Activated naive CD8-positive, alpha-beta T cell treated with anti-CD3 and anti-CD28 coated beads, Interleukin-2, amount 10 ng/mL, durations not matched to agents 7 days and 5 days (primary cell): Measurements from ENCODE around the gene TNRC6B. TPM values are rescaled to one million over a fixed set of nuclear protein-coding genes. Genes with fewer than 3 reads are reported as not detected.
A peak's percentile ranks its signal among the peaks of the same experiment; 100 is the strongest.
"Not testable (repeated sequence)": the region's sequence is repeated elsewhere in the genome, so short reads cannot be mapped to it uniquely, and the experiment has no call there.

Experiments
- ATAC-seq: fragments of 150-1000 bp; cut with Tn5 transposase; one replicate; pipeline ENCODE4 v1.10.0; 2021; ENCODE audit warnings: low read depth, moderate library complexity
- POLR2A ChIA-PET: fragments of 350-600 bp; sonication (Branson Sonifier 250); formaldehyde crosslinking; loops from one replicate; lab custom pipeline; 2021; ENCODE audit warnings: antibody characterized with exemption; lab: Charles Lee
- DNase-seq: peaks from one replicate; pipeline ENCODE4 v3.0.0; 2021
- H3K27ac Mint-ChIP-seq: one replicate; pipeline ENCODE4 v1.8.0; 2022; ENCODE audit warnings: mild to moderate bottlenecking, mixed read lengths
- H3K27me3 Mint-ChIP-seq: one replicate; pipeline ENCODE4 v1.8.0; 2022; ENCODE audit warnings: mild to moderate bottlenecking, moderate library complexity, mixed read lengths
- H3K36me3 Mint-ChIP-seq: one replicate; pipeline ENCODE4 v1.8.0; 2021; ENCODE audit warnings: mild to moderate bottlenecking, mixed read lengths
- H3K4me1 Mint-ChIP-seq: one replicate; pipeline ENCODE4 v1.8.0; 2021; ENCODE audit warnings: mixed read lengths
- H3K4me3 Mint-ChIP-seq: one replicate; pipeline ENCODE4 v1.8.0; 2022; ENCODE audit warnings: mild to moderate bottlenecking, moderate library complexity, mixed read lengths
- H3K9me3 Mint-ChIP-seq: one replicate; pipeline ENCODE4 v1.8.0; 2021; ENCODE audit warnings: mixed read lengths
- total RNA-seq, 2 experiments: library from RNA; stranded (reverse); gene quantifications; one replicate each; pipeline ENCODE4 v1.2.3, GENCODE V29; 2021

TNRC6B gene
- total RNA-seq, 2 experiments from 2014 or later, result 89.6 to 91.4 TPM

- DNase-seq (no peak), ATAC-seq (peak; percentile 48)
- Mint-ChIP-seq H3K4me3 (no peak overlapping the region), H3K27ac (peak overlapping the region; percentile 57), H3K4me1 (peaks cover 62% of the 10 kb centered on the region), H3K36me3 (peaks cover 16% of the 10 kb centered on the region), H3K9me3 (no peaks in the 10 kb centered on the region), H3K27me3 (no peaks in the 10 kb centered on the region)
- POLR2A ChIA-PET, result interaction anchor here (0.6 kb wide), 1 partner anchor 77 kb away, joined by 3 read pairs; no protein-coding TSS in a partner anchor
Observed at GRCh38 chr22:40210818-40211217, 33.1 kb downstream of the TNRC6B start.

DNA sequence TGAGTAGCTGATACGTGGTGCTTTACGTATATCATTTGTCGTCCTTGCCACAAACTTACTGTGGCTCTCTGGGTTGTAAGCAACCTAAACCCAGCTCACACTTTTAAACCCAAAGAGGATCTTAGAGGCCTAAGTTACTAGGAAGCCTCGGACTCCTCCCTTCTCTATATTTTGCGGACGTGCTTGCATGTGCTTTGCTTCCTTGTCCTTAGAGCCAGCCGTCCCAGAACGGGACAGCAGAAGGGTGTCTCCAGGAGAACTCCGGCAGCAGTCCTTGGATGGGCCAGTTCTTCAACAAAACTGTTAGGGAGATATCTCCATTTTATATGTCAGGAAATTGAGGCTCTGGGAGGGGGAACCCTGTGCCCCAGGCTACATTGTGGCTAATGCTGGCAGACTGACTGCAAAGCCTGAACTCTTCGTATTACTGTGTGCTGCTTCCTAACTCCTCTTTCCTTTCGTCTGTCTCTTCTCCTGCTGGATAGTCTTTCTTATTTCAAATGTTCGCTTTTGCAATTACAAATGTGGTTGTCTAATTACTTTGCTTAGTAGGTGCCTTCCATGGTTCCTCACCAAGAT is 33.8 kb downstream of the TNRC6B start:
- DNase-seq (no peak), ATAC-seq (no peak)
- Mint-ChIP-seq H3K36me3 (peaks cover 14% of the 10 kb centered on the region), H3K27me3 (no peaks in the 10 kb centered on the region), H3K4me3 (no peak overlapping the region), H3K27ac (peak overlapping the region; percentile 10), H3K4me1 (peaks cover 68% of the 10 kb centered on the region), H3K9me3 (no peaks in the 10 kb centered on the region)
- POLR2A ChIA-PET, result no interaction called here

DNA sequence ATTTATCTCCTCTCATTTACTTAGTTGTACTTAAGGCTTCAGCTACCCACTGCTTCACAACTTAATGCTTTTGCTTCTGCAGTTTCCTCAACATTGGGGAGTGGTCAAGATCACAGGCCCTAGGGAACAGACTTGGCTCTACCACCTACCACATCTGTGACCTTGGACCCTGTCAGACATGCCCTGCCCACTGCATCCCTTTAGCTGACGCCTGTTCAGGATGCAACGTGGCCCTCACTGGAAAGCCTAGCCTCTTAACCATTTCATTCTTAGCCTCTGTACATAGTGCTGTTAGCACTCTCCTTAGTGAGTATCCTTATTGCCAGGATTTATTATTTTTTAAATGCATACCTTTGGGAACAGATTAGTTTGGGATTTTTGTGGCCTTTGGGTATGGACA is 34.4 kb downstream of the TNRC6B start:
- no peaks in the 10 kb centered on the region for H3K9me3 Mint-ChIP-seq
- ATAC-seq (no peak), DNase-seq (no peak)
- no peak overlapping the region for H3K27ac Mint-ChIP-seq
- peaks cover 73% of the 10 kb centered on the region for H3K4me1 Mint-ChIP-seq
- no peak overlapping the region for H3K4me3 Mint-ChIP-seq
- peaks cover 11% of the 10 kb centered on the region for H3K36me3 Mint-ChIP-seq
- H3K27me3 Mint-ChIP-seq, result no peaks in the 10 kb centered on the region
- POLR2A ChIA-PET, result no interaction called here

DNA sequence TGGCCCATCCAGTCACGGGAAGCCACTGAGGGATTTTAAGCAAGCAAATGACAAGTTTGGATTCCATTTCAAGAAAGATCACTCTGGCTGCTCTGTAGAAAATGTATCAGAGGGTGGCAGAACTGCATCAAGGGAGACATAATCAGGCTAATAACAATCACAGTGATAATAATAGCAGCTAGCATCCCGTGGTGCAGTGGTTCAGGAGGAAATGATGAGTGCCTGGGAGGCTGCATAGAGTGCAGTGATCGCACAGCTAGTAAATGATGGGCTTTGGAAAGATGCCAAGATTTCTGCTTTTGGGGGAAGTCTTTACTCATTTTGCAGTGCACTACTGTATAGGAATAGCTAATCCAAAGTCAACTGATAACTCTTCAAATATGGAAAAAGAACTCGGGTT is 35.8 kb downstream of the TNRC6B start:
- H3K9me3 Mint-ChIP-seq, result no peaks in the 10 kb centered on the region
- H3K27ac Mint-ChIP-seq, result no peak overlapping the region
- ATAC-seq (no peak), DNase-seq (no peak)
- peaks cover 68% of the 10 kb centered on the region for H3K4me1 Mint-ChIP-seq
- peaks cover 13% of the 10 kb centered on the region for H3K36me3 Mint-ChIP-seq
- no peaks in the 10 kb centered on the region for H3K27me3 Mint-ChIP-seq
- no peak overlapping the region for H3K4me3 Mint-ChIP-seq
- POLR2A ChIA-PET, result no interaction called here

GRCh38 chr22:40215266-40215665 is 37.5 kb downstream of the TNRC6B start:
- Mint-ChIP-seq H3K36me3 (peaks cover 19% of the 10 kb centered on the region), H3K9me3 (no peaks in the 10 kb centered on the region), H3K27me3 (no peaks in the 10 kb centered on the region), H3K4me3 (peak overlapping the region; percentile 59), H3K4me1 (peaks cover 73% of the 10 kb centered on the region), H3K27ac (peak overlapping the region; percentile 77)
- POLR2A ChIA-PET, result interaction anchor here (0.9 to 1.7 kb wide), 3 partner anchors 131 to 170 kb away, joined by 3 to 4 read pairs (median 3); no protein-coding TSS in a partner anchor
- DNase-seq (no peak), ATAC-seq (no peak)

DNA sequence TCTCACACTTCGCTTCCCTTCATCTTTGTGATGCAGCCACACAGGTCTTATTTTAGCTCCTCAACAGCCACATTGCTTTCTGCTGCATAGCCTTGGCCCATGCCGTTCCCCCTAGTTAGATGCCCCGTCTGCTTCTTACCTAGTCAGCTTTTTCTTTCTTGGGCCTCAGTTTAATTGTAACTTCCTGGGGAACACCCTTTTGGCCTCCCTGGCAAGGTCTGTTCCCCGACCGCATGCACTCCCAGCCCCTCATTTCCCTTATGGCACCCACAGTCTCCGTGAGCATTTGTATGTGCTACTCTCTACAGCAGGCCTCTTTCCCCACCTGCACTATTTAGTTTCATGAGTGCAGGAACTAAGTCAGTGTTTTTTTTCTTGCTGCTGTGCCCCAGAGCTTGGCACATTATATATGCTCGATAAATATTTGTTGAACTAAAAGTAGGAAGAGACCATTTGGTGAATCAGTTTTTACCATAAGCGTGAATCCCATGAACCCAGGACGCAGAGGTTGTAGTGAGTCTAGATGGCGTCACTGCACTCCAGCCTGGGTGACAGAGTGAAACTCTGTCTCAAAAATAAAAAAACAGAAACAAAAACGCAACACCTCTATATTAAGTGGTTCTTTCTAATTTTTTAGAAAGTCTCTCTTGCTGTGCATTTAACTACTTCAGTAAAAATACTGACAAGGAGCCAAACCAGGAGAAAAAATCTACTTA is 38.5 kb downstream of the TNRC6B start:
- peaks cover 68% of the 10 kb centered on the region for H3K4me1 Mint-ChIP-seq
- no peaks in the 10 kb centered on the region for H3K9me3 Mint-ChIP-seq
- peaks cover 22% of the 10 kb centered on the region for H3K36me3 Mint-ChIP-seq
- H3K27me3 Mint-ChIP-seq, result no peaks in the 10 kb centered on the region
- POLR2A ChIA-PET, result interaction anchor here (0.9 to 1.7 kb wide), 4 partner anchors 8 to 171 kb away, joined by 3 to 4 read pairs (median 3); no protein-coding TSS in a partner anchor
- DNase-seq, result peak; percentile 38
- peak; percentile 65 for ATAC-seq
- H3K27ac Mint-ChIP-seq, result peak overlapping the region; percentile 77
- H3K4me3 Mint-ChIP-seq, result peak overlapping the region; percentile 59

GRCh38 chr22:40218152-40218551 is 40.4 kb downstream of the TNRC6B start:
- H3K9me3 Mint-ChIP-seq, result no peaks in the 10 kb centered on the region
- H3K36me3 Mint-ChIP-seq, result peaks cover 30% of the 10 kb centered on the region
- H3K27me3 Mint-ChIP-seq, result no peaks in the 10 kb centered on the region
- ATAC-seq (no peak), DNase-seq (no peak)
- peaks cover 61% of the 10 kb centered on the region for H3K4me1 Mint-ChIP-seq
- POLR2A ChIA-PET, result no interaction called here
- peak overlapping the region; percentile 52 for H3K27ac Mint-ChIP-seq
- peak overlapping the region; percentile 37 for H3K4me3 Mint-ChIP-seq

- Mint-ChIP-seq H3K4me3 (peak overlapping the region; percentile 37), H3K9me3 (no peaks in the 10 kb centered on the region), H3K27ac (peak overlapping the region; percentile 52), H3K36me3 (peaks cover 25% of the 10 kb centered on the region), H3K27me3 (no peaks in the 10 kb centered on the region), H3K4me1 (peaks cover 56% of the 10 kb centered on the region)
- DNase-seq (no peak), ATAC-seq (no peak)
- POLR2A ChIA-PET, result interaction anchor here (0.6 kb wide), 1 partner anchor 70 kb away, joined by 4 read pairs; no protein-coding TSS in a partner anchor
Observed at GRCh38 chr22:40218723-40219294, 41.1 kb downstream of the TNRC6B start.

- POLR2A ChIA-PET, result interaction anchor here (0.6 to 1.2 kb wide), 2 partner anchors 13 to 126 kb away, joined by 3 read pairs; partner anchors contain the start of gene ADSL
- Mint-ChIP-seq H3K27ac (peak overlapping the region; percentile 65), H3K4me3 (no peak overlapping the region), H3K9me3 (no peaks in the 10 kb centered on the region), H3K27me3 (no peaks in the 10 kb centered on the region), H3K36me3 (peaks cover 23% of the 10 kb centered on the region), H3K4me1 (peaks cover 51% of the 10 kb centered on the region)
- DNase-seq, result no peak
- ATAC-seq, result no peak
Observed at GRCh38 chr22:40220316-40221054, 42.8 kb downstream of the TNRC6B start.

DNA sequence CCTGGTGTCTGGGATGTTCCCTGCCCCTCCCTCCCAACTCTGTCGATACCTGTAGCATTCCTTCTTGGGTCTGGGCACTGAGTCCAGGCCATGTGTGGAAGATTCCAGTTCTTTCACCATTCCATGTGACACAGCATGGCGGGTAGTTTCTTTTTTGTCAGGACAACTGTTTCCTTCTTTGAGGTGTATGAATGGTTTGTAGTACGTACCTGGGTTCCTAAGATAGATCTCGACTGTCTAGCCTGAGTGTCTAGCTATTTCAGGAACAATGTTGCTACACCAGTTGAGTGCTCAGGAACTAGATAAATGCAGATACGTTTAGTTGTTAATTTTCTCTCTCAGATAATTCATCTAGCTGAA is 43.3 kb downstream of the TNRC6B start:
- no peak for DNase-seq
- H3K27ac Mint-ChIP-seq, result no peak overlapping the region
- peaks cover 48% of the 10 kb centered on the region for H3K4me1 Mint-ChIP-seq
- no peaks in the 10 kb centered on the region for H3K27me3 Mint-ChIP-seq
- POLR2A ChIA-PET, result interaction anchor here (0.6 to 1.2 kb wide), 2 partner anchors 12 to 126 kb away, joined by 3 read pairs; partner anchors contain the start of gene ADSL
- ATAC-seq, result no peak
- peaks cover 22% of the 10 kb centered on the region for H3K36me3 Mint-ChIP-seq
- no peaks in the 10 kb centered on the region for H3K9me3 Mint-ChIP-seq
- no peak overlapping the region for H3K4me3 Mint-ChIP-seq

DNA sequence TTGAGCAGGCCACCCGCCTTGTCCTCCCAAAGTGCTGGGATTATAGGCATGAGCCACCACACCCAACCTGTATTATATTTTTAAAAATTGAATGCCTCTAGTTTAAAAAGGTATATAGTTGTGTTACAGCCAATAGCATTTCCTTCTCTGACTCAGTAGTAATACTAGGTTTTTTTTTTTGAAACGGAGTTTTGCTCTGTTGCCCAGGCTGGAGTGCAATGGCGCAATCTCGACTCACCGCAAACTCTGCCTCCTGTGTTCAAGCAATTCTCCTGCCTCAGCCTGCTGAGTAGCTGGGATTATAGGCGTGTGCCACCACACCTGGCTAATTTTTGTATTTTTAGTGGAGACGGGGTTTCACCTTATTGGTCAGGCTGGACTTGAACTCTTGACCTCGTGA is 45.3 kb downstream of the TNRC6B start:
- POLR2A ChIA-PET, result interaction anchor here (0.6 kb wide), 1 partner anchor 95 kb away, joined by 3 read pairs; no protein-coding TSS in a partner anchor
- DNase-seq, H3K27me3 Mint-ChIP-seq, H3K4me3 Mint-ChIP-seq, H3K9me3 Mint-ChIP-seq, ATAC-seq, H3K27ac Mint-ChIP-seq: not testable (repeated sequence)
- H3K4me1 Mint-ChIP-seq, result peaks cover 36% of the 10 kb centered on the region
- peaks cover 25% of the 10 kb centered on the region for H3K36me3 Mint-ChIP-seq

DNA sequence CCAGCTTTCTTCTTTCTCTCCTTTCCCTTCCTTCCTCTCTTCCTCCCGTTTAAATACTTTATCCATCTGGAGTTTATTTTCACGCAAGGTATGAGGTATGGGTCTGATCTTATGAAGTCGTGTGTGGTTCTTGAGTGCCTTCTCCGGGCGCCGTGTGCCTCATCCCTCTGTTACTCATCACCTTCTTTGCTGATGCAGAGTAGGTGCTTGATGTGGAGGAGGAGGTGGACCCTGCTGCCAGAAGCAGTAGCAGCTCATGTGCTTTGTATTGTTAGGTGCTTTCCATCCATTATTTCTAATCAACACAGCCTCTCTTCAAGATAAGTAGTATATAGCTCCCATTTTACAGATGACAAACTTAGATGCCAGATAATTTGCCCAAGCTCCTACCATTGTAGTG is 47.0 kb downstream of the TNRC6B start:
- ATAC-seq, result peak; percentile 54
- POLR2A ChIA-PET, result no interaction called here
- Mint-ChIP-seq H3K4me1 (peaks cover 26% of the 10 kb centered on the region), H3K36me3 (peaks cover 22% of the 10 kb centered on the region), H3K4me3 (no peak overlapping the region), H3K9me3 (no peaks in the 10 kb centered on the region), H3K27me3 (no peaks in the 10 kb centered on the region), H3K27ac (peak overlapping the region; percentile 47)
- DNase-seq, result no peak

DNA sequence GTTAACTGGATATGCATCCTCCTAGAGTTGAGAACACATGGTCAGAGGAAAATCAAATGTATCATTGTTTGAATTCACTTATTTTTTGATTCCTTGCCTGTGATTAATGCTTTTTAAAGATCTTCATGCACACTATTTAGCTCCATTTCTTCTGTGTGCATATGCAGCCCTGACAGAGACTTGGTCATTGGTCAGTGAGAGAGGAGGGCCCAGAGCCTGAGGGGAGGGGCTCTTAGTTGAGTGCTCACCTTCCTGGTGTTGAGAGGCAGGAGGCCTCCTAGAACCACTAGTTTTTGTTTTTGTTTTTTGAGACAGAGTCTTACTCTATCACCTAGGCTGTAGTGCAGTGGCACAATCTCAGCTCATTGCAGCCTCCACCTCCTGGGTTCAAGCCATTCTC is 48.9 kb downstream of the TNRC6B start:
- Mint-ChIP-seq H3K27me3 (no peaks in the 10 kb centered on the region), H3K4me3 (no peak overlapping the region), H3K4me1 (peaks cover 18% of the 10 kb centered on the region), H3K9me3 (no peaks in the 10 kb centered on the region), H3K36me3 (peaks cover 19% of the 10 kb centered on the region), H3K27ac (peak overlapping the region; percentile 3)
- ATAC-seq (no peak), DNase-seq (no peak)
- POLR2A ChIA-PET, result no interaction called here
